Neural progenitor cell (in vitro differentiated cells): ENCODE measurements around the gene GLT8D2. TPM values are rescaled to one million over a fixed set of nuclear protein-coding genes. Genes with fewer than 3 reads are reported as not detected.

Experiments used
- DNase-seq: peaks from one replicate; pipeline ENCODE4 v3.0.0-alpha.2; 2016; ENCODE audit warnings: low spot score
- H2AFZ ChIP-seq: fragments of 200-600 bp; sonication (generic); replicated peaks from 2 replicates; pipeline ENCODE4 v1.6.1; 2016; ENCODE audit warnings: antibody characterized with exemption
- H3F3A ChIP-seq: fragments of 200-600 bp; sonication (generic); 2 replicates; pipeline ENCODE4 v1.6.1; 2016; ENCODE audit warnings: antibody characterized with exemption, low read depth
- H3K27ac ChIP-seq: fragments of 200-600 bp; sonication (generic); 2 replicates; pipeline ENCODE4 v1.5.1; 2016; ENCODE audit warnings: mild to moderate bottlenecking
- H3K27me3 ChIP-seq: fragments of 200-600 bp; sonication (generic); 2 replicates; pipeline ENCODE4 v1.6.1; 2016; ENCODE audit warnings: mild to moderate bottlenecking, moderate library complexity
- H3K36me3 ChIP-seq: fragments of 200-600 bp; sonication (generic); 2 replicates; pipeline ENCODE4 v1.5.1; 2016
- H3K4me1 ChIP-seq: fragments of 200-600 bp; sonication (generic); 2 replicates; pipeline ENCODE4 v1.6.1; 2016; ENCODE audit warnings: mixed run types
- H3K4me2 ChIP-seq: fragments of 200-600 bp; sonication (generic); 2 replicates; pipeline ENCODE4 v1.6.1; 2016
- H3K4me3 ChIP-seq: fragments of 200-600 bp; sonication (generic); 2 replicates; pipeline ENCODE4 v1.5.1; 2016
- H3K79me2 ChIP-seq: fragments of 200-600 bp; sonication (generic); 2 replicates; pipeline ENCODE4 v1.6.1; 2016; ENCODE audit warnings: low read depth
- H3K9ac ChIP-seq: fragments of 200-600 bp; sonication (generic); 2 replicates; pipeline ENCODE4 v1.6.1; 2016
- H3K9me3 ChIP-seq: fragments of 200-600 bp; sonication (generic); 2 replicates; pipeline ENCODE4 v1.5.1; 2016; ENCODE audit warnings: low read depth
- H4K20me1 ChIP-seq: fragments of 200-600 bp; sonication (generic); 2 replicates; pipeline ENCODE4 v1.6.1; 2016; ENCODE audit warnings: low read depth
- H3K27ac Mint-ChIP-seq: 3 replicates; pipeline ENCODE4 v1.8.0; 2021; ENCODE audit warnings: mixed read lengths
- H3K27me3 Mint-ChIP-seq: 2 replicates; pipeline ENCODE4 v1.8.0; 2022; ENCODE audit warnings: low read depth, mild to moderate bottlenecking, inconsistent platforms, moderate library complexity, mixed read lengths; ENCODE audit not compliant: insufficient read depth
- H3K36me3 Mint-ChIP-seq: 3 replicates; pipeline ENCODE4 v1.8.0; 2021; ENCODE audit warnings: mixed read lengths
- H3K4me1 Mint-ChIP-seq: 3 replicates; pipeline ENCODE4 v1.8.0; 2021; ENCODE audit warnings: mixed read lengths
- H3K4me3 Mint-ChIP-seq: 3 replicates; pipeline ENCODE4 v1.8.0; 2021; ENCODE audit warnings: mild to moderate bottlenecking, moderate library complexity, mixed read lengths
- H3K9me3 Mint-ChIP-seq: 3 replicates; pipeline ENCODE4 v1.8.0; 2020; ENCODE audit warnings: mixed read lengths
- CTCF ChIP-seq: fragments of 200-600 bp; sonication (generic); IDR thresholded peaks from 2 replicates; pipeline ENCODE4 v1.5.1; 2017; ENCODE audit warnings: antibody characterized with exemption, mild to moderate bottlenecking
- EZH2 ChIP-seq: fragments of 200-600 bp; sonication (generic); IDR thresholded peaks from 2 replicates; pipeline ENCODE4 v1.6.1; 2017; ENCODE audit warnings: antibody characterized with exemption, mild to moderate bottlenecking, moderate library complexity
- EZH2phosphoT487 ChIP-seq: fragments of 200-600 bp; sonication (generic); IDR thresholded peaks from 2 replicates; pipeline ENCODE4 v1.6.1; 2017; ENCODE audit warnings: antibody characterized with exemption
- total RNA-seq: library from RNA; depleted of rRNA; stranded (reverse); fragments of >200 nt; gene quantifications from 2 replicates; pipeline ENCODE4 v1.2.3, GENCODE V29; 2015; ENCODE audit warnings: low replicate concordance

GLT8D2 gene
- total RNA-seq, 1 donor from 2014 or later, result 3.9 TPM

GRCh38 chr12:103978384-103978982 is 71.5 kb downstream of the GLT8D2 start:
- H3K9me3 ChIP-seq, result no peaks in the 10 kb centered on the region
- Mint-ChIP-seq H3K9me3 (no peaks in the 10 kb centered on the region), H3K4me3 (no peak overlapping the region), H3K36me3 (peaks cover 22% of the 10 kb centered on the region), H3K27ac (no peak overlapping the region), H3K4me1 (no peaks in the 10 kb centered on the region), H3K27me3 (no peaks in the 10 kb centered on the region)
- no peak overlapping the region for H3K9ac ChIP-seq
- H3K4me2 ChIP-seq, result no peak overlapping the region
- H3F3A ChIP-seq, result peaks cover 4% of the 10 kb centered on the region
- H3K27ac ChIP-seq, result no peak overlapping the region
- TF ChIP-seq EZH2, result no peak
- TF ChIP-seq EZH2phosphoT487, result no peak
- TF ChIP-seq CTCF, result no peak
- H3K79me2 ChIP-seq, result peaks cover 60% of the 10 kb centered on the region
- peaks cover 38% of the 10 kb centered on the region for H4K20me1 ChIP-seq
- H3K27me3 ChIP-seq, result no peaks in the 10 kb centered on the region
- DNase-seq, result no peak
- H2AFZ ChIP-seq, result no peak overlapping the region
- H3K4me1 ChIP-seq, result no peaks in the 10 kb centered on the region
- H3K4me3 ChIP-seq, result no peak overlapping the region
- H3K36me3 ChIP-seq, result peaks cover 29% of the 10 kb centered on the region

GRCh38 chr12:103975368-103975767 is 74.6 kb downstream of the GLT8D2 start:
- Histone ChIP-seq H3K9ac (no peak overlapping the region), H3F3A (no peaks in the 10 kb centered on the region), H3K9me3 (no peaks in the 10 kb centered on the region), H2AFZ (no peak overlapping the region), H3K4me3 (no peak overlapping the region), H3K4me1 (no peaks in the 10 kb centered on the region), H3K36me3 (peaks cover 13% of the 10 kb centered on the region), H4K20me1 (peaks cover 67% of the 10 kb centered on the region), H3K27ac (no peak overlapping the region), H3K79me2 (peaks cover 86% of the 10 kb centered on the region), H3K27me3 (no peaks in the 10 kb centered on the region), H3K4me2 (no peak overlapping the region)
- peaks cover 19% of the 10 kb centered on the region for H3K36me3 Mint-ChIP-seq
- no peaks in the 10 kb centered on the region for H3K4me1 Mint-ChIP-seq
- no peak overlapping the region for H3K27ac Mint-ChIP-seq
- H3K4me3 Mint-ChIP-seq, result no peak overlapping the region
- no peak for DNase-seq
- no peaks in the 10 kb centered on the region for H3K9me3 Mint-ChIP-seq
- H3K27me3 Mint-ChIP-seq, result no peaks in the 10 kb centered on the region
- TF ChIP-seq EZH2phosphoT487, result no peak
- TF ChIP-seq CTCF, result no peak
- no peak for TF ChIP-seq EZH2

- Histone ChIP-seq H3F3A (no peaks in the 10 kb centered on the region), H3K27me3 (no peaks in the 10 kb centered on the region), H3K4me2 (no peak overlapping the region), H3K9ac (no peak overlapping the region), H3K27ac (no peak overlapping the region), H3K9me3 (no peaks in the 10 kb centered on the region), H2AFZ (no peak overlapping the region), H3K36me3 (peaks cover 6% of the 10 kb centered on the region), H3K79me2 (peaks cover 96% of the 10 kb centered on the region), H3K4me3 (no peak overlapping the region), H4K20me1 (peaks cover 70% of the 10 kb centered on the region), H3K4me1 (no peaks in the 10 kb centered on the region)
- no peak overlapping the region for H3K4me3 Mint-ChIP-seq
- DNase-seq, result no peak
- H3K27ac Mint-ChIP-seq, result no peak overlapping the region
- no peaks in the 10 kb centered on the region for H3K4me1 Mint-ChIP-seq
- no peaks in the 10 kb centered on the region for H3K9me3 Mint-ChIP-seq
- TF ChIP-seq EZH2 (no peak), CTCF (no peak), EZH2phosphoT487 (no peak)
- no peaks in the 10 kb centered on the region for H3K27me3 Mint-ChIP-seq
- H3K36me3 Mint-ChIP-seq, result peaks cover 14% of the 10 kb centered on the region
These were observed 76.1 kb downstream of the GLT8D2 start for GRCh38 chr12:103973909-103974308.
